Germinal center (tissue), 1 donor: ENCODE measurements around the gene OBSCN.

Experiments used
- DNase-seq: peaks from one replicate; pipeline ENCODE4 v3.0.0; 2012; ENCODE audit warnings: mixed read lengths, low spot score

Gene OBSCN

DNA sequence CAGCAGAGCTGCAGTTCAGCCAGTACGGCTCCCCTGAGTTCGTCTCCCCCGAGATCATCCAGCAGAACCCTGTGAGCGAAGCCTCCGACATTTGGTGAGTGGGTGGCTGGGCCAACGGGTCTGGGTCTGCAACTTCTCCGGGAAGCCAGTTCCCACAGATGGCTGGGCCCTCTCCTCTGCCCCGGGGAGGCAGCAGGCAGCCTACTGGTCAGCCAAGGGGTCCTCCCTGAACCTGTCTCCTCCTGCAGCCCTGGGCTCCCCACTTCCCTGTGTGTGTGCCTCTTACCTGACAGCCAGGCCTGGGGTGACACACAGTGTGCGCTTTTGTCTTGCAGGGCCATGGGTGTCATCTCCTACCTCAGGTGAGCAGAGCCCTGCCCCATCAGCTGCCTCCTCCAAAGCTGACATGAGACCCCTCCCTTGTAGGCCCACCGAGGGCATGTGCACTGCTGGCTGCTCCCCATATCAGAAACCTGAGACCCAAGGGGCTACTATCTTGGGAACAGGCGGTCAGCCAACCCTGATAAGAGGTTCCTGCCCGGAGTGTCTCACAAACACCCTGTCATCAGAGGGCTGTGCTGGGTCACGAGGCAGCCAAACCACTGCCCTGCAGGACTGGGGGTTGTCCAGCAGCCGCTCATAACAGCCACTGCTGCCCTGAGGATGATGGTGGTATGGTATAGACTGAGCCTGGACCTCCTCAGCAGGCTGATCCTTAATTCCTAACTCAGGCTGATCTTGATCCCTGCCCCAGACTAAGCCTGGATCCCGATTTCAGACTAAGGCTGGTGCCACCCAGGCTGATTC lies 161.2 kb downstream of the OBSCN start:
- no peak for DNase-seq

GRCh38 chr1:228369608-228370438 lies 162.0 kb downstream of the OBSCN start:
- DNase-seq: no peak

GRCh38 chr1:228370439-228370940 lies 162.6 kb downstream of the OBSCN start:
- DNase-seq: no peak

DNA sequence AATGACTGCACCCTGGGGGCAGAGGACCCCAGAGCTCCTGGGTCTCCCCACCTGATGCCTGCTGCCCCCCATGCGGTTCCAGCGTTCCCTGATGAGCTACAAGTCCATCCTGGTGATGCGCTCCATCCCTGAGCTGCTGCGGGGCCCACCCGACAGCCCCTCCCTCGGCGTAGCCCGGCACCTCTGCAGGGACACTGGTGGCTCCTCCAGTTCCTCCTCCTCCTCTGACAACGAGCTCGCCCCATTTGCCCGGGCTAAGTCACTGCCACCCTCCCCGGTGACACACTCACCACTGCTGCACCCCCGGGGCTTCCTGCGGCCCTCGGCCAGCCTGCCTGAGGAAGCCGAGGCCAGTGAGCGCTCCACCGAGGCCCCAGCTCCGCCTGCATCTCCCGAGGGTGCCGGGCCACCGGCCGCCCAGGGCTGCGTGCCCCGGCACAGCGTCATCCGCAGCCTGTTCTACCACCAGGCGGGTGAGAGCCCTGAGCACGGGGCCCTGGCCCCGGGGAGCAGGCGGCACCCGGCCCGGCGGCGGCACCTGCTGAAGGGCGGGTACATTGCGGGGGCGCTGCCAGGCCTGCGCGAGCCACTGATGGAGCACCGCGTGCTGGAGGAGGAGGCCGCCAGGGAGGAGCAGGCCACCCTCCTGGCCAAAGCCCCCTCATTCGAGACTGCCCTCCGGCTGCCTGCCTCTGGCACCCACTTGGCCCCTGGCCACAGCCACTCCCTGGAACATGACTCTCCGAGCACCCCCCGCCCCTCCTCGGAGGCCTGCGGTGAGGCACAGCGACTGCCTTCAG lies 163.3 kb downstream of the OBSCN start:
- DNase-seq: no peak

DNA sequence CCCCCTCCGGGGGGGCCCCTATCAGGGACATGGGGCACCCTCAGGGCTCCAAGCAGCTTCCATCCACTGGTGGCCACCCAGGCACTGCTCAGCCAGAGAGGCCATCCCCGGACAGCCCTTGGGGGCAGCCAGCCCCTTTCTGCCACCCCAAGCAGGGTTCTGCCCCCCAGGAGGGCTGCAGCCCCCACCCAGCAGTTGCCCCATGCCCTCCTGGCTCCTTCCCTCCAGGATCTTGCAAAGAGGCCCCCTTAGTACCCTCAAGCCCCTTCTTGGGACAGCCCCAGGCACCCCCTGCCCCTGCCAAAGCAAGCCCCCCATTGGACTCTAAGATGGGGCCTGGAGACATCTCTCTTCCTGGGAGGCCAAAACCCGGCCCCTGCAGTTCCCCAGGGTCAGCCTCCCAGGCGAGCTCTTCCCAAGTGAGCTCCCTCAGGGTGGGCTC lies 163.9 kb downstream of the OBSCN start:
- no peak for DNase-seq

- DNase-seq: no peak
Observed at GRCh38 chr1:228372183-228373003, 164.5 kb downstream of the OBSCN start.

- no peak for DNase-seq
Observed at GRCh38 chr1:228373004-228373680, 165.3 kb downstream of the OBSCN start.

- DNase-seq: no peak
Observed at GRCh38 chr1:228373681-228374571, 166.1 kb downstream of the OBSCN start.

- no peak for DNase-seq
Observed at GRCh38 chr1:228374711-228375577, 167.1 kb downstream of the OBSCN start.

GRCh38 chr1:228375578-228376261 lies 167.9 kb downstream of the OBSCN start:
- no peak for DNase-seq

DNA sequence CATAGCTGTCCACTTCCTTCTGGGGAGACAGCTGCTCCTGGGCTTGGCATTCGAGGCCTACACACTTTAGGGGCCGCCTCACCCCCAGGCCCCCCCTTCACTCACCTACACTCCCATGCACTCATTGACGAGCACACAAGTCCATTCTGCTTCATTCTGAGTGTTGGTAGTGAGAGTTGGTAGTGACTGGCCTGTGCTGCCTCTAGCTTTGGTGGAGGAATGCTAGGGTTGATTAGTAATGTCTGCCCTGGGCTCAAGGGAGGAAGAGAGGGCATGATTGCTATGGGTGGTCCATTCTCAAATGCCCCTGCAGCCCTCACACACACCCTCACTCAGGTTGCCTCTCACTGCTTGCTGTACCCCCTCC lies 168.4 kb downstream of the OBSCN start:
- DNase-seq: no peak

- DNase-seq: no peak
Observed at GRCh38 chr1:228376651-228377631, 169.1 kb downstream of the OBSCN start.

- DNase-seq: no peak
Observed at GRCh38 chr1:228377664-228378089, 169.8 kb downstream of the OBSCN start.

DNA sequence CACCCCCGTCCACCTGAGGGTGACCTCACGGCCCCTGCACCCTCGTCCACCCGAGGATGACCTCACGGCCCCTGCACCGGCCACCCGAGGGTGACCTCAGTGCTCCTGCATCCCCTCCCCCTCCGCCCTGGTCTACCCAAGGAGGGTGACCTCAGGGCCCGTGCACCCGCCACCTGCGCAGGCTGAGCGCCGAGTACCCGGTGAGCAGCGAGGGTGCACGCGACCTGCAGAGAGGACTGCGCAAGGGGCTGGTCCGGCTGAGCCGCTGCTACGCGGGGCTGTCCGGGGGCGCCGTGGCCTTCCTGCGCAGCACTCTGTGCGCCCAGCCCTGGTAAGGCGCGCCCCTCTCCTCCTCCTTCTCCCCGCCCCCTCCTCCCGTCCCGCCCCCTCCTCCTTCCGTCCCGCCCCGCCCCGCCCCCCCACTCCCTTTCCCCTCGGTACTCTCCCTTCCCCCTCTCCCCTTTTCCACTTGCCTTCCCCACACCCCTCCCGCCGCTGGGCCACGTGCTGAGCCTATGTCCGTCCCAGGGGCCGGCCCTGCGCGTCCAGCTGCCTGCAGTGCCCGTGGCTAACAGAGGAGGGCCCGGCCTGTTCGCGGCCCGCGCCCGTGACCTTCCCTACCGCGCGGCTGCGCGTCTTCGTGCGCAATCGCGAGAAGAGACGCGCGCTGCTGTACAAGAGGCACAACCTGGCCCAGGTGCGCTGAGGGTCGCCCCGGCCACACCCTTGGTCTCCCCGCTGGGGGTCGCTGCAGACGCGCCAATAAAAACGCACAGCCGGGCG lies 170.4 kb downstream of the OBSCN start:
- no peak for DNase-seq

DNA sequence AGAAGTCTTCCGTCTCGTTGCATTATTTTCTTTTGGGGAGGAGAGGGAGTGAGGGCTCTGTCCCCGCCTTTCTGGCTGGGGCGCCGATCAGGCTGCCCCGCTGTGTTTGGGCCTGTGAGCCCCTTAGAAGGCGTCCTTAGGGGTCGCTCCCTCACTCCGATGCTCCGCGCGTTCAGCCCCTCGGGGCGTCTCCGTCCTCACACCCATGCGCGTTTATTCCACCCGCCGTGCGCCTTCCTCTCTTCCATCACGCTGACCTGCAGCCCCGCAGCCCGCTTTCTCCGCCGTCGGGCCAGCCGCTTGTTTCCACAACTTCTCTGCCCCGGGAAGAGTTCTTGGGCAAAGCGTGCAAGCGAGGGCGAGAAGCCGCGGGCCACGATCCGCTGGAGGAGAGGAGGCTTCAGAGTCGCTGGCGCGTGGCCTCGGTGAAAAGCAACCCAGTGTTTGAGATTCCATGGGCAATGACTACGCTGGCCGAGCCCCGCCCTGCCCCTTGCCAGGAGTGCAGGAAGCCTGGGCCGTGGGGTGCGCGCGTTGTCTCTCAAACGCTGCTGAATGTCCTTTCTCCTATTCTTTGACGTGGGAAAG lies 171.1 kb downstream of the OBSCN start:
- DNase-seq: no peak

GRCh38 chr1:228379666-228380065 lies 171.8 kb downstream of the OBSCN start:
- DNase-seq: no peak
